Heart left ventricle (tissue), 16 donors: ENCODE results near the gene TTC34. TPM values are rescaled to one million over a fixed set of nuclear protein-coding genes. Genes with fewer than 3 reads are reported as not detected.

Experiments used
- ATAC-seq, 4 donors: fragments of 200-7000 bp; cut with Tn5 transposase; one replicate each; pipeline ENCODE4 v1.9.1; 2020 to 2022; ENCODE audit warnings: moderate library complexity in 4 of 4, mild to moderate bottlenecking in 3 of 4, moderate number of reproducible peaks in 1 of 4
- DNase-seq, 5 donors: peaks; one replicate each; pipeline ENCODE4 v3.0.0-alpha.2; 2020
- H3K27ac ChIP-seq, 12 donors: fragments of 200-600 bp; sonication (generic) in 4 of 12; one replicate each; pipeline versions ENCODE4 v1.5.0 to v1.8.0; 2016 to 2022; ENCODE audit warnings: mild to moderate bottlenecking in 2 of 12
- H3K27me3 ChIP-seq, 9 donors: fragments of 200-600 bp; sonication (generic) in 2 of 9; one replicate each; pipeline versions ENCODE4 v1.5.1 to v1.8.0; 2016 to 2022; ENCODE audit warnings: mild to moderate bottlenecking in 3 of 9
- H3K36me3 ChIP-seq, 9 donors: fragments of 200-600 bp; sonication (generic) in 2 of 9; one replicate each; pipeline versions ENCODE4 v1.5.0 to v1.8.0; 2018 to 2022; ENCODE audit warnings: mild to moderate bottlenecking in 2 of 9
- H3K4me1 ChIP-seq, 12 donors: fragments of 200-600 bp; sonication (generic) in 4 of 12; one replicate each; pipeline versions ENCODE4 v1.5.0 to v1.8.0; 2016 to 2022; ENCODE audit warnings: mild to moderate bottlenecking in 3 of 12
- H3K4me3 ChIP-seq, 12 donors: fragments of 200-600 bp; sonication (generic) in 4 of 12; one replicate each; pipeline versions ENCODE4 v1.5.0 to v1.8.0; 2017 to 2022; ENCODE audit warnings: mild to moderate bottlenecking in 9 of 12, moderate library complexity in 4 of 12
- H3K9me3 ChIP-seq, 12 donors: fragments of 200-600 bp; sonication (generic) in 4 of 12; one replicate each; pipeline versions ENCODE4 v1.5.0 to v1.8.0; 2016 to 2022; ENCODE audit warnings: mild to moderate bottlenecking in 1 of 12
- CTCF ChIP-seq, 12 donors: fragments of 200-600 bp; sonication (generic) in 4 of 12; IDR thresholded peaks; one replicate each; pipeline versions ENCODE4 v1.5.0 to v1.8.0; 2018 to 2022; ENCODE audit warnings: antibody characterized with exemption in 12 of 12, mild to moderate bottlenecking in 5 of 12
- POLR2A ChIP-seq, 2 donors: fragments of 450-650 bp; IDR thresholded peaks; one replicate each; pipeline ENCODE4 v1.6.1; 2017; ENCODE audit warnings: antibody characterized with exemption in 2 of 2, mild to moderate bottlenecking in 2 of 2, moderate library complexity in 2 of 2
- WGBS, 4 donors: extraction: QIAGEN DNeasy Blood & Tissue Kit in 2 of 4; methylation state at CpG; one replicate each; pipeline versions ENCODE4 v1.1.5 to v1.1.7; 2013 to 2018; 5-methylcytosine and 5-hydroxymethylcytosine counted together
- intact Hi-C, 10 donors: fragments of 100-400 bp; cut with DNase I; formaldehyde crosslinking; loops; one replicate each; pipeline versions ENCODE4 v1.11.1 to v1.14.2; 2022
- polyA plus RNA-seq, 2 donors: library from polyadenylated mRNA; stranded (reverse); fragments of 200-250 nt; gene quantifications; one replicate each; pipeline ENCODE4 v1.2.3, GENCODE V29; 2013
- total RNA-seq, 9 donors: library from RNA; depleted of rRNA in 2 of 9; stranded (reverse); fragments of >200 nt in 2 of 9; fragmentation: NEBNext Ultra II Directional in 3 of 9; extraction: Animal tissue kit (Norgen Biotek cat#: 25700) in 3 of 9; gene quantifications; one replicate each; pipeline versions ENCODE4 v1.1.0 to v1.2.4, GENCODE V29; 2016 to 2023
- donor health status: ischemic (EF 13 %, LVEDD 7.1; RV severe dilation, severe dysfunction).
- donor health status: healthy with polysubstance abuse.
- donor health status: DM: no; HTN: yes; CAD: no.
- donor health status: DM: no; HTN: no; CAD: no.
- donor health status: ischemic (EF 25% LVEDD 6.9; RV normal size, moderate dysfunction).
- donor health status: ischemic (EF 25% LVEDD 5.7; RV mildly dilated, moderate dysfunction).
- donor health status: healthy.
- donor health status: DM: yes; HTN: yes; CAD: no.
- donor health status: ischemic (EF 35%, LVEDD 5.7; RV mildly dilated, moderate dysfunction).
- donor health status: nonischemic (EF 11% LVEDD 7.7; RV severe dilation, severe dysfunction).
- donor health status: DM: yes; HTN: yes; CAD: no.
- donor health status: PGD.
- donor health status: ischemic (EF 29% LVEDD 5.4; RV normal size, mild dysfunction).
- donor health status: nonischemic (EF 23%, LVEDD 6.1; RV moderate dilation, normal function).

TTC34 gene
- total and polyA plus RNA-seq, 11 donors: 0.06 to 0.67 (median 0.42) TPM; not detected in 1

DNA sequence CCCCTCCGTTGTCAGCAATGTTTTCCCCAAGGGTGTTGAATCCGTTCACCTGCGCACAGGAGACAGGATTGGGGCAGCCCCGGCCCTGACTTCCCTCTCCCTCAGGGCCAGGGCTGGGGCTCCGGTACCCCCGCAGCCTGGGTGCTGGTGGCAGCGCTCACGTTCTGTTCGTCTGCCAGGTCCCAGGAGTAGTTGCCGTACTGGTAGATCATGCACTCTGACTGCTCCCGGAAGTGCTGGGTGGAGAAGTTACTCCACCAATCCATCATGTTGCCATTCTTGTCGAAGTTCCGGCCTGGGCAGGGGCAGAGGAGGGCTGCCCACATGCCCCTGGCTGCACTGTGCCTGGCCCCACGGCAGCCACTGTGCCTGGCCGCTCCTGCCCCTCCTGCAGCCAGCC is 208.8 kb downstream of the TTC34 start:
- intact Hi-C loops: no loop called here
- ATAC-seq: no peak
- H3K27me3 ChIP-seq: peaks cover 0 to 5% (median 0%) of the 10 kb centered on the region in 9 donors
- H3K4me3 ChIP-seq: no peak overlapping the region
- peaks cover 3 to 20% (median 7%) of the 10 kb centered on the region in 12 donors for H3K4me1 ChIP-seq
- peaks cover 0 to 13% (median 0%) of the 10 kb centered on the region in 9 donors for H3K36me3 ChIP-seq
- H3K9me3 ChIP-seq: peaks cover 0 to 1% (median 0%) of the 10 kb centered on the region in 12 donors
- WGBS, 4 donors: 67 to 87% (median 76%) methylated on average over 7 to 15 of the region's 15 CpGs
- DNase-seq: no peak
- TF ChIP-seq POLR2A (IDR thresholded peaks at IDR 0.05): no peak
- no peak for TF ChIP-seq CTCF (IDR thresholded peaks at IDR 0.05)
- no peak overlapping the region for H3K27ac ChIP-seq

DNA sequence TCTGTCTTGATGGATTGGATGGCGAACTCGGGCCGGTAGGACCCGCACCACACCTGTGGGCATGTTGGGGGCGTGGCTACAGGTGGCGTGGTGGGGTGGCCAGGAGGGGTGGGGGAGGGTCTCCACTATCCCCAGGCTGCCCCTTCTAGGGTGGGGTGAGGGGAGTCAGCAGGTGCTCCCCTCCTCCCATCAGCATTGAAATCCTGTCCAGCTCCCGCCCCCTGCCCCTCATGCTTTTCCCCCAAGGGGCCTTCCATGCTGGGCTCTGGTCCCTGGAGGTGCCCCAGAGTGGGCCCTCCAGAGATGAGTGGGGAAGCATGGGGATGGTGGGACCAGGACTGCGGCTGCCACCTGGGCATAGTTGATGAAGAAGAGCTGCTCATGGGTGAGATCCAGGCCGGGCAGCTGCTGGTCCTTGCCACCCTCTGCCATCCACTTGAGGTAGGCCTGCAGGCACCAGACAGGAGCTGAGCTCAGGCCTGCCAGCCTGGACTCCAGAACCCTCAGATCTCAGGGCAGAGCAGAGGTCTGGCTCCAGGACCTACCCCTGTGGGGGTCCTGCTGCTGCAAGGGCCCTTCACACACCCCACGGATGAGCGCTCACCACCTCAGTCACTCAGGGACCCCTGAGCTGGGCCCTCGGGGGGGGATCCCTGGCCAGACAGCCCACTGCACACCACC is 209.8 kb downstream of the TTC34 start:
- Histone ChIP-seq H3K4me3 (no peak overlapping the region), H3K9me3 (no peaks in the 10 kb centered on the region), H3K4me1 (peaks cover 5 to 29% (median 13%) of the 10 kb centered on the region in 12 donors), H3K27ac (no peak overlapping the region), H3K27me3 (peaks cover 0 to 5% (median 0%) of the 10 kb centered on the region in 9 donors), H3K36me3 (peaks cover 0 to 13% (median 0%) of the 10 kb centered on the region in 9 donors)
- 90 to 97% (median 93%) methylated on average over 8 to 12 of the region's 12 CpGs for WGBS, 4 donors
- intact Hi-C loops: no loop called here
- ATAC-seq: no peak
- no peak for DNase-seq
- TF ChIP-seq CTCF (IDR thresholded peaks at IDR 0.05) (no peak), POLR2A (IDR thresholded peaks at IDR 0.05) (no peak)

GRCh38 chr1:2591233-2591580 is 210.3 kb downstream of the TTC34 start:
- no peak overlapping the region for H3K27ac ChIP-seq
- H3K27me3 ChIP-seq: peaks cover 0 to 5% (median 0%) of the 10 kb centered on the region in 9 donors
- no peaks in the 10 kb centered on the region for H3K9me3 ChIP-seq
- intact Hi-C loops: no loop called here
- WGBS, 4 donors: 89 to 93% (median 90%) methylated on average over 5 of the region's 5 CpGs
- H3K4me3 ChIP-seq: no peak overlapping the region
- no peak for ATAC-seq
- TF ChIP-seq POLR2A (IDR thresholded peaks at IDR 0.05) (no peak), CTCF (IDR thresholded peaks at IDR 0.05) (no peak)
- H3K4me1 ChIP-seq: peaks cover 5 to 29% (median 13%) of the 10 kb centered on the region in 12 donors
- DNase-seq: no peak
- H3K36me3 ChIP-seq: peaks cover 0 to 13% (median 0%) of the 10 kb centered on the region in 9 donors

DNA sequence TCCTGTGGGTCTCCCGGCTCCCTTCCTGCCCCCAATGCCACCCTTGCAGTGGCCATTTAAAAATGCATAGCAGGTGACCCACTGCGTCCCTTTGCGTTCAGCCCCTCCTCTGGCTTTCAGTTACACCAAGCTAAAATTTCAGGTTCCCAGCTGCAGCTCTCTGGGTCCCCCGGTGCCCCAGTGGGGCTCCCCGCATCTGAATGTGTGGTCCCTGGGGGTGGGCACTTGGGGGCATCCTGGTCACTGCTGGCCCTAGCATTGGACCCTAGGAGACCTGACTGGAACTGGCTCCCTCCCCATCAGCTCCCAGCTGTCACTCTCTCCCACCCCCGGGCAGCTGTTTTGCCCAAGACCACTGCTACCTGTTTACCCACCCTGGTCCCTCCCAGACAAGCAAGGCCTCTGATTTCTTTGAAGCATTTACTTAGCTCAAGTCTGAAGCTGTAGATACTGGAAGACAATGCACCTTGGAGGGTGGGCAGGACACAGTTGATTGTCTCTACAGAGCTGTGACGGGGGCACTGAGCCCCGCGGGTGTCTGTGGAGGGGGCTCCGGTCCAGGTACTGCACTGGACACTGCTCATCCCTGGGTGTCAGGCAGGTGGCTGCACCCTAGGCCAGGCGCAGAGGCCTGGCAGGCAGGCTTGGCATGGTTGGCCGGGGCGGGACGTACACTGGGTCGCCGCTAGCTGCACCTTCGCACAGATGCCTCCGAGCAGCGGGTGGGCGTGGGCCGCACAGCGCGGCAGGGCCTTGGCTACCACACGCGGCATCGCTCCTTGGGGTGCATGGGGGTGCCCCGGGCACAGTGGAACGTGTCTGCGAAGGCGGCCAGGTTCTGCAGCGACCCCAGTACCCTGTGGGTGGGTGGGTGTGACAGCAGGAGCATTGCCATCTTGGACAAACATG is 211.0 kb downstream of the TTC34 start:
- Histone ChIP-seq H3K27ac (no peak overlapping the region), H3K36me3 (peaks cover 0 to 13% (median 0%) of the 10 kb centered on the region in 9 donors), H3K9me3 (no peaks in the 10 kb centered on the region), H3K4me1 (peaks cover 5 to 30% (median 13%) of the 10 kb centered on the region in 12 donors), H3K27me3 (peaks cover 0 to 5% (median 0%) of the 10 kb centered on the region in 9 donors), H3K4me3 (no peak overlapping the region)
- 93 to 98% (median 97%) methylated on average over 25 to 31 of the region's 31 CpGs for WGBS, 4 donors
- no peak for ATAC-seq
- TF ChIP-seq CTCF (IDR thresholded peaks at IDR 0.05): no peak
- no peak for TF ChIP-seq POLR2A (IDR thresholded peaks at IDR 0.05)
- peak in 1 of 5 donors; percentile 26 for DNase-seq
- intact Hi-C loops: no loop called here
